Thyroid gland (tissue), 4 donors: Measurements from ENCODE around the gene PPP1R12B.
"Not testable (repeated sequence)": the region's sequence is repeated elsewhere in the genome, so short reads cannot be mapped to it uniquely, and the experiment has no call there.

Experiments used
- CTCF ChIP-seq, 6 experiments: fragments of 200-600 bp in 3 of 6; fragments of 450-650 bp in 3 of 6; sonication (generic) in 3 of 6; IDR thresholded peaks; one replicate each; pipeline ENCODE4 v1.5.1; 2016 to 2019; ENCODE audit warnings: antibody characterized with exemption in 6 of 6, mild to moderate bottlenecking in 2 of 6, inconsistent platforms in 1 of 6, moderate library complexity in 1 of 6
- POLR2A ChIP-seq, 2 donors: fragments of 450-650 bp; IDR thresholded peaks; one replicate each; pipeline ENCODE4 v1.6.1; 2017; ENCODE audit warnings: antibody characterized with exemption in 2 of 2, mild to moderate bottlenecking in 2 of 2, moderate library complexity in 1 of 2

- not testable (repeated sequence) for TF ChIP-seq CTCF, POLR2A (IDR thresholded peaks at IDR 0.05)
Measured at GRCh38 chr1:202636171-202636570, 287.7 kb downstream of the PPP1R12B start.
